ENCODE data around the gene CSF2. TPM values are rescaled to one million over a fixed set of nuclear protein-coding genes. Genes with fewer than 3 reads are reported as not detected.

Gene CSF2
- total RNA-seq, result not detected
- long read RNA-seq, result 0 reads

DNA sequence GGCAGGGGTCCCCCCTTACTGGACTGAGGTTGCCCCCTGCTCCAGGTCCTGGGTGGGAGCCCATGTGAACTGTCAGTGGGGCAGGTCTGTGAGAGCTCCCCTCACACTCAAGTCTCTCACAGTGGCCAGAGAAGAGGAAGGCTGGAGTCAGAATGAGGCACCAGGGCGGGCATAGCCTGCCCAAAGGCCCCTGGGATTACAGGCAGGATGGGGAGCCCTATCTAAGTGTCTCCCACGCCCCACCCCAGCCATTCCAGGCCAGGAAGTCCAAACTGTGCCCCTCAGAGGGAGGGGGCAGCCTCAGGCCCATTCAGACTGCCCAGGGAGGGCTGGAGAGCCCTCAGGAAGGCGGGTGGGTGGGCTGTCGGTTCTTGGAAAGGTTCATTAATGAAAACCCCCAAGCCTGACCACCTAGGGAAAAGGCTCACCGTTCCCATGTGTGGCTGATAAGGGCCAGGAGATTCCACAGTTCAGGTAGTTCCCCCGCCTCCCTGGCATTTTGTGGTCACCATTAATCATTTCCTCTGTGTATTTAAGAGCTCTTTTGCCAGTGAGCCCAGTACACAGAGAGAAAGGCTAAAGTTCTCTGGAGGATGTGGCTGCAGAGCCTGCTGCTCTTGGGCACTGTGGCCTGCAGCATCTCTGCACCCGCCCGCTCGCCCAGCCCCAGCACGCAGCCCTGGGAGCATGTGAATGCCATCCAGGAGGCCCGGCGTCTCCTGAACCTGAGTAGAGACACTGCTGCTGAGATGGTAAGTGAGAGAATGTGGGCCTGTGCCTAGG is at the start of gene CSF2:
CSF2 (plus strand) TSS at position 559 of the 783 bp plus-strand sequence; CDS start at position 594, 35 bp downstream.
- no peak for DNase-seq (ENCODE audit: low spot score)

DNA sequence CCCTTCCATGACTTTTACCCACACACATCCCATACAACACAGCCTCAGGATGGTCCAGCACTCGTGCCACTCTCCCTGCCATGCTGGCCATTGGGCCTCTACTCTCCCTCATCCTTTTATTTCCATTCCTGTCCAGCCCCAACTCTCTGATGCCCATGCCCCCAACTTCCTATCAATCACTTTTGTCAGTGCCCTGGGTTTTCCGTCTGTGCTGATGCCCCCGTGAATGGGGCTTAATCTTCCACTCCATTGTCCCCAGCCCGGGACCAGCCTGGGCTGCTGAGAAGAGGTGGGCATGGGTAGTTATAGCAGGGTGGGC is 49.5 kb upstream of the CSF2 start:
- peak; percentile 67 for DNase-seq (ENCODE audit: low spot score)

DNA sequence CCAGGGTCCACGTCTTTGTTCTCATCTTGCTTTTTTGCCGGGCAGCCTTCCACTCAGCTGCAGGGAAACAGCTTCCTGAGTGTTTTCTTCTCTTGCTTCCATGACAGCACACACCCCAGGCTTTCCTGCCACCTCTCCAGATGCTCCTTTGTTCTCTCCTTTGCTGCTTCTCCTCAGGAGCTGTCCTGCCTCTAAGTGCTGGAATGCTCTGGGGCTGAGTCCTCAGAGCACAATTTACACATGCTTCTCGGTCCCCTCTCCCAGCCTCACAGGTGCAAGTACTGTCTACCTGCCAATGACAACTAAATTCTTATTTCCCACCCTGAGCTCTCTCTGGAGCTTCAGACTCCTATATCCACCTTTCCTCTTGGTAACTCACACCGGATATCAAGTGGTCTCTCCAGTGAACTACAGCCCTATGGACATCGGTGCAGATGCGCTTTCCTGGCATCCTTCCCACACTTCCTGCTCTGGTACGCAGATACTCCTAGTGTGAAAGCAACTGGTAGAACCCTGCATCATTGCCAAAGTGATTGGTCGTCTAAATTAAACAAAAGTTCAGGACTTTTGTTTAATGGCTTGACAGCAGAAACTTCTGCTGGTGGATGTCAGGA is 48.7 kb upstream of the CSF2 start:
- DNase-seq (ENCODE audit: low spot score), result peak; percentile 24

DNA sequence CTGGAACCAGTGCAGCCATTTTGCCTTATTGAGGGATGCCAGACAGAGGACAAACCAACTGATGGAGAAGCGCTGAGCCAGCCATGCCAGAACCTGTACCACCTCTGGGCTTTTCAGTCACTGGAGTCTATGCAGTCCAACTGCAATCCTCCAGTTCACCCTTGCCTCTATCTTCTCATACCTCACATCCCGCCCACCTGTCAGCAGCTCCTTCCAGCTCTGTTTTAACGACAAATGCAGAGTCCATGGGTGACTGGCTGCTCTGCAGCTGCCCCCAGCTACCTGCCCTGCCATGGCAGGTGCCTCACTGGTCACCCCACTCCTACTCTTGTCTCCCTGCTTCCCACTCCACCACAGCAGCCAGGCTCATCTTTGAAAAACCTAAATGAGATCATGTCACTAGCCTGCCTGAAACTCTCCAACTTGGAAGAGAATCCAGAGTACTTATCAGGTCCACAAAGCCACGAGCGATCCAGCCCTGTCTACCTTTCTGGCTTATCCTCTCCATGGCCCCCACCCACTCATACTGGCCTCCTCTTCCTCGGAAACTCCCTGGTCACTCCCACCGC is 48.1 kb upstream of the CSF2 start:
- DNase-seq (ENCODE audit: low spot score), result peak; percentile 77

DNA sequence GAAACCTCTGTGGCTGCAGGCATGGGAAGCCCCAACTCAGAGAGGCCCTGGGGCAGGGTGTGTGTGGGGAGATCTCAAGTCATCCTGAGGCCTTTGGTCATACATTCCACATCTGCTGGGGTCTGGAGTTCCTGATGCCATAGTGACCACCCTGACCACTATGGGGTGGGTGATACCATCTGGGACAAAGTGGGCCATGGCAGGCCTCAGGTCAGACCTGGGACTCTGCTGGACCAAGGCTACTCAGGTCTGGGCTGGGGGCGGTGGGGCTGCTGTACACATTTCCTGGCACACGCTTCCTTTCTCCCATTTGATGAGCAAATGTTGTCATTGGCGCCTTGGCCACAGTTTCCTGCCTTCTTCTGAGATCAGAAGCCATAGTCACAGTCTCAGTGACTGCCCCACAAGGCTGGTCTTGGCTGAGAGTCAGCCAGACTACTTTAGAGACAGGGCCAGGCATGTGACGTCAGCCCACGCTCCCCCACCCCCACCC is 47.0 kb upstream of the CSF2 start:
- DNase-seq (ENCODE audit: low spot score), result peak; percentile 72

DNA sequence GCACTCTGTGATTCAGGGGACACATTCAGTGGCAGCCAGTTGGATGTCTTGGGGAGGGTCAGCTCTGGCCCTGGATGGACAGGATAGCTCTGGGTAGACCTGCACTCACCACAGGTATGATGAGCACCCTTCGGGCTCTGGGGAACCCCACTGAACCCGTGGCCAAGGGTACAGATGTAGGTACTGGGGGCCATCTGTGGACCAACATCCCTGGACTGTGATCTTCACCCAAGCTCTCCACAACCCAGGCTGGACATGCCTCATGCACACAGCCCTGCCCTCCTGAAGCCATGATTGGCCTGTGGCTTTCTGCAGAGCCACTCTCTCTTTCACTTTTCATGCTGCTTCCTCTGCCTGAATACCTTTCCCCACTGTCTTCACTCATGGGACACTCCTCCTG is 46.6 kb upstream of the CSF2 start:
- DNase-seq (ENCODE audit: low spot score), result peak; percentile 77

DNA sequence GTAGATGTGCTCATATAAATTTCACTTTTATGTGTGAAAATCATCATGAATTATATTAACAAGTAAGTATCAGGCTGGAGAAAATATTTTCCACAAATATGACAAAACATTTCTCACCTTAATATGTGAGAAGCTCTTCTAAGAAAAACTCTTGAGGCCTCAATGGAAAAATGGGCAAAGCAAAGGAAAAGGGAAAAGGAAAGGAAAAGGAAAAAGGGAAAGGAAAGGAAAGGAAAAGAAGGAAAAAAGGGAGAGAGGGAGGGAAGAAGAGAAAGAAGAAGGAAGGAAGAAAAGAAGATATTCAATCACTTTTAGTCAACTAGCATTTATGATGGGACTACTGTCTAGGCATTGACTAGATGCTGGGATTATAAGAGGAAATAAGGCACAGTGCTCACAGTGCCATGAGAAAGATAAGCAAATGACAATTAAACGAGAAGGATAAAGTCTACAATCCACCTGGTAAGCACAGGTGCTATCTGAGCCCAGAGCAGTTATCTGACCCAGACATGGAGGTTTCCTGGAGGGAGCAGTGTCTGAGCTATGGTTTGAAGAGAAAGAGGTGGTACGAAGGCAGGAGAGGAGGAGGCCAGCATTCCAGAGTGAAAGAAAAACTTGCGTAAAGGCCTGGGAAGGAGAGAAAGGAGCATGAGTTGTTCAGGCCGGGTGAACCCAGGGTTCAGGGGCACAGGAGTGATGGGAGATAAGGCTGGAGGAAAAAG is 43.8 kb upstream of the CSF2 start:
- DNase-seq (ENCODE audit: low spot score), result no peak

DNA sequence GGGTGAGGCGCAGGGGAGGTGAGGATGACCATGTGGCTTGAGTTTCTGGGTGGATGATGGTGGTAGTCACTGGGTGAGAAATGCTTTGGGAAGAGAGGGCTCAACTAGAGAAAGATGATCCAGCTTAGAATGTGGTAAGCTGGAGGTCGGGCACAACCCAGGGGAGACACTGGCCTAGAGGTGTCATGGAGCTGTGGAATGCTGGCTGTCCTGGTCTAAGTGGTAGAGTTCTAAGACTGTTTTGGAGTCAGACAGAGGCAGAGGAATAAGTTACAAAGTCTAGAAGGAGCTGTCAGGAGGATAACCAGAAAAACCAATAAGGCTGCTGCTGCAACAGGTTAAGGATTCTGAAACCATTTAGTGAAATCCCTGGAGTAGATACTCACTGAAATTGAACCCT is 43.0 kb upstream of the CSF2 start:
- DNase-seq (ENCODE audit: low spot score), result no peak

DNA sequence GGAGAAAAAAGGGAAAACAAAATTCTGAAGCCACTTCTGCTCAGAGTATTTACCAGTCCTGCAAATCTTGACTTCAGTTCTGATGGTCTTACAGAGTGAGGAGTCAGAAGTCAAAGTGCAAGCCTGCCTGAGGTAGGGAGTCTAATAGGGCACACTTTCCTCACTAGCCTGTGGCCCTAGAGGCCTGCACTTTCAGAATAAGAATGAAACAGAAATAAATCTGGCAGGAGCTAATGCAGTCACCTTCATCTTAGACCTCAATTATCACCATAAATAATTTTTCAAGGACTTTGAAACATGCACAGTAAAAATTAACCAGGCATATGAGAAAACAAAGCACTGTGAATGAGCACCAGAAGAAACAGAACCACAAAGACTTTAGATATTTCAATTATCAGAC is 41.4 kb upstream of the CSF2 start:
- DNase-seq (ENCODE audit: low spot score), result peak; percentile 35

DNA sequence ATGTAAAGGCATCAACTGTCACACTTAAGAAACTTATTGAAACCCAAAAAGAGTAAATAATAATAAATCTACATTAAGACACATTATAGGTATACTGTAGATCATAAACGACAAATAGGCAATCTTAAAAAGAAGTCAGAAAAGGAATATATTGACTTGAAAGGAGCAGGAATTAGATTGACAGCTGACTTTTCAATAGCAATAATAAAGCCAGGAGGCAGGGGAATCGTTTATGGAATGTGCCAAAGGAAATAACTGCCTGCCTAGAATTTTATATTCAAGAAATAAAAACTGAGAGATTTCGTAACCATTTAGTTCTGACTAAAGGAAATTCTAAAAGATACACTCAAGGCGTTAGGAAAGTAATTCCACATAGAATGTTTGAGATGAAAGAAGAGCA is 40.5 kb upstream of the CSF2 start:
- no peak for DNase-seq (ENCODE audit: low spot score)

DNA sequence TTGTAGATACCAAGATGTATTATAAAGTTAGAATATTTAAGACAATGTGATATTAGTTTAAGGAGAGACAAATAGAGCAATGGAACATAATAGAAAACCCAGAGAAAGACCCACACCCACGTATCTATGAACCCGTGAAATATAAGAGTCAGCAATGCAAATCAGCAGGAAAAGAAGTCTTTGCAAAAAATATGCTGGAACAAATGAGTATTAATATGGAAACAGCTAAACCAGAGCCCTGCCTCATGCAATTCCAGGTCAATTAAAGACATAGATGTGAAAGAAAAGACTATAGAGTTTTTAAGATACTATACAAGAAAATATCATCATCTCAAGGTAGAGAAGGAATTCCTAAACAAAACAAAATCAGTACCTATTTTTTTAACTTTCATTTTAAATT is 36.2 kb upstream of the CSF2 start:
- no peak for DNase-seq (ENCODE audit: low spot score)

DNA sequence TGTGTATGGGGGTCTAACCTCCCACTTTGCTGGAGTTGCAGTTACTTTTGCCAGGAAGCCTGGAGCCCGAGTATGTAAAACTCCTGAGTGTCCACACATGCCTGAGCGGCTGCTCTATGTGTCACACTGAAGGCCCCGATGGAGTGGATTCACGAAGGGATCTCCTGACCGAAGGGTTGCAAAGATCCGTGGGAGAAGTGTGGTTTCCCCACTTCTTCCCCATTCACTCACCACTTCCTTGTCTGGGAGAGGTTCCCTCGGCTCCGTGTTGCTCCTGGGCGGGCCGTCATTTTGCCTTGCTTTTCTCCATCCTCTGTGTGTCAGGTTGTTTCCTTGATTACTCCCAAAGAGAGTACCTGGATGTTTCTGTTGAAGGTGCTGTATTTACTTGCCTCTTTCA is 29.4 kb upstream of the CSF2 start:
- peak; percentile 53 for DNase-seq (ENCODE audit: low spot score)

DNA sequence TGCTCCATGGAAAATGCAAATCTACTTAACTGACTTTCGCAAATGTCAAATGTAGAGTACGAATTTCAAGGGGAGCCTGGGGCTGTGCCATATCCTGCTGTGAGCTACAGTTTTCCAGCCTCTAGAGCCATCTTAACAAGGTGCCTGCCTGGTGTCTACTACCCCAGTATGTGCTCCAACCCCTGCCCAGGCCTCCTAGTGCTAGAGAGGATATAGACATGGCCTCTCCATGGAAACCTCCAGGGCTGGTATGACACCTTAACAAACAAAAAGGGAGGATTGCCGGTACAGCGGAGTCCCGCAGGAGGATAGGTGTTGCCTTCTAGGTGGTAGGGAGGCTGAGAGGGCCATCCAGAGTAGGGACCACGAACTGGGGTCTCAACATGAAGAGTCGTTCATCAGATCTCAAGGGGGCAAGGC is 26.7 kb upstream of the CSF2 start:
- DNase-seq (ENCODE audit: low spot score), result peak; percentile 43

DNA sequence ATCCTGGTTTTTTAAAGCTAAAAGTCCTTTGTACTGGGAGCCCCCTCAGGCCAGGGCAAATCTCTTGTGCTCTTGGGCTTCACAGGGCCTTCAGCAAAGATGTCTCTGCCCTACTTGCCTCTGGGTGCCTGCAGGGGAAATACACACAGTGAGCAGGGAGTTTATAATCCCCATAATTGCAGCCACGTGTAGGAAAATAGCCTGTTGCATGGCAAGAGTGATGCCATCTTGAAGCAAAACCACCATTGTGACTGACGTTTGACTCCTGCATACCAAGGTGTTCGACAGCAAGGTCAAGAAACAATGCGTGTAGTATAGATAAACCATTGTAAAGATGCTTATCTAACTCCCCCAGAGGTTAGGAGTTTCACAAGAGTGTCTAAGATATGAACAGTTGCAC is 24.5 kb upstream of the CSF2 start:
- peak; percentile 18 for DNase-seq (ENCODE audit: low spot score)

DNA sequence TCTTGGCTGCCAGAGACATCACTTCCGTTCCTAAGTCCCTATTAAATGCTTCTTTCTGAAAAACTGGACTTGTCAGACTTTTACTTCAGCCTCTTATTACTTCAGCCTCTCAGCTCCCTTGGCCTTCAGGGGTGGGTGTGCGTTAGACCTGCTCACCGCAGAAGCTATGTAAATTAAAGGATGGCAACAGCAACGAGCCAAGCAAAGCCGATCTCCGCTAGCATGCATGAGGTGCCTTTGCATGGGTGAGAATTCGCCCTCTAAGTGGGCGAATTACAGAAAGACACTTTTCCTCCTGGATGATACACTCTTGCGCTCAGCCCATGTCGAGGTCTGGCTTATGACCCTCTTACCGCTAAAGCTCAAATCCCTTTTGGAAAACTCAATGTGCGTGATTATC is 24.0 kb upstream of the CSF2 start:
- DNase-seq (ENCODE audit: low spot score), result peak; percentile 12

DNA sequence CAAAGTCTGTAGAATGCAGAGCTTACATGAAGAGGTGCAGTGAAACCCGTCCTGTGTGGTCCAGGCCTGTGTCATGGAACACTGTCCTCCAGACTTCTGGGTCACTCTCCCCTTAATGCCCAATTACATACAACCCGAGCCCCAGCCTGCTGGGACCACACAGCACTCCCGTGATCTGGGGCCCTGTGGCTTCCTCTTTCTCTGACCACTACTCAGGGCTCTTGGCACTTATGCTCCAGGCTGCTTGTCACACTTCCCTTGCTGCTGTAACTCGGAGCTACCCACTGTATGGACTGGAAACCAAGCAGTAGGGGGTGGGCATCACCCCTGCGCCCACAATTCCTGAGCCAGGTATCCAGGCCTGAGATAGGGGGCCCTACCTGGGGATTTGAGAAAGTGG is 23.5 kb upstream of the CSF2 start:
- DNase-seq (ENCODE audit: low spot score), result peak; percentile 73

DNA sequence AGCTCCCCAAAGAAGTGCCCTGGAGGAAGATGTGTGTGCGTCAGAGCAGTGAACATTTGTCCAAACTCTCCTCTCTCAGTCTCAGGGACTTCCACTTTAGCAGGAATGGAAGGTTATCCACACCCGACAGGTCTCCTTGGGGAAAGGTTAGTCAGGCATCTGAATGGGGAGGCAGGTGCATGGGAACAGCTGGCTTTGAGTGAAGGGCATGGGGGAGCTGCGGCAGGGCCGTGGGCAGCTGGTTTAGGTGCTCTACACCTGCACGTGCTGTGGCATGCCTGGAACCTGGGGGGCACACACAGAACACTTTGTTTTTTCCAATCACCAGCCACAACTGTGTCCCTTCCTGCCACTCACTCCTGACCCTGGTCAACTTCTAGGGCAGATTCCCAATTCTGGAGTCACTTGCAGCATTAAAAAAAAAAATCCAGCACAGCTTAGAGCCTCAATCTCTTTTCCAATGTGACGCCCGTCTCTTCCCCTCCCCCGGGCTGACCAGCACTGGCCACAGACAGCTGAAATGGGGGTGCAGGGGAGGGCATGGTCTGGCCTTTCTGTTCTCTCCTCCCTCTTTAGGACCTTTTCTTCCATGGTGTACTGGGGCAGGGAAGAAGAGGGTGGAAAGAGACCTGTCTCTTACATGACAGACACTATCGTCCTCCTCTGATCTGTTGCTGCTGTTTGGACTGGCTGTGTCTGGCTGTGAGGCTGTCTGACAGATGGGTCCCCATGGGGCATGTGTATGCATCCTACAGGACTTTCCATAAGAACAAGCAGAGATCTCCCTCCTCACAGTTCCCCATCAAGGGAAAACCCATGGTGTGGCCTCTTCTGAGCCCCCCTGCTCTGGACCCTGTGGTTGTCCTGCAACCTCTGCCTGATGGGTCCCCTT is 22.7 kb upstream of the CSF2 start:
- DNase-seq (ENCODE audit: low spot score), result peak; percentile 64

DNA sequence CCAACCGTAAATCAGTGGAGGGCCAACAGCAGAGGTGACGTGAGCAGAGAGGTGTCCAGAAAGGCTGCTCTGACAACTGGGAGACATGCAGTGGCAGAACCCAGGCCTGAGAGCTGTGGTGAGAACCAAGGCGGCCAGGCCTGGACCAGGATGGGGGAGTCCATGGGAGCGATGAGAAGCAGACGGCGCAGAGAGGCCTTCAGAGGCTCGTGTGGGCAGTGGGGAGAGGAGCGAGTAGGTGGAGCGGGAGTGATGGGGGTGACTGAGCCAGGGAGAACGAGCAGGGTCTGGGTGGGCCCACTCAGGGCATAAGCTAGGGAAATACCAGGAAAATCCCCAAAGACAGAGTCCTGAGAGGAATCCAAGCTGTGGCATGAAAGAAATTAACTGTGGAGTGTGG is 21.1 kb upstream of the CSF2 start:
- peak; percentile 73 for DNase-seq (ENCODE audit: low spot score)

DNA sequence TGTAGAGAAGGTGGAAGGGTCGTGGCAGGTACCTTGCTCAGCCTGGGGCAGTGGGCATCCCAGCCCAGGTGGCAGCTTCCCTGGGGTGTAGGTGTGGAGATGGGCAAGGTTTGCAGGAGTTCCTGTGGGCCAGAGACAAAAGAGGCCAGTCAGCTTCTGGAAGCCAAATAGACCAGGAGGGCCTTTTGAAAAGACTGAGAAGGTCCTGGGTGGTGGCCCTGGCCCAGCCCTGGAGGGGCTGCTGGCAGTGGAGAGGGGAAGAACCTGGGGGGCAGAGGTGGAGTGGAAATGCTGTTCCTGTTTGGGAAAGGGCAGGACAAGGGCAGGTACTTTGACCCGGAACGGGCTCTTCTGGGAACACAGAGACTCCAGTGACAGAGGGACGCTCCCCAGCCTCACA is 20.1 kb upstream of the CSF2 start:
- DNase-seq (ENCODE audit: low spot score), result peak; percentile 83

DNA sequence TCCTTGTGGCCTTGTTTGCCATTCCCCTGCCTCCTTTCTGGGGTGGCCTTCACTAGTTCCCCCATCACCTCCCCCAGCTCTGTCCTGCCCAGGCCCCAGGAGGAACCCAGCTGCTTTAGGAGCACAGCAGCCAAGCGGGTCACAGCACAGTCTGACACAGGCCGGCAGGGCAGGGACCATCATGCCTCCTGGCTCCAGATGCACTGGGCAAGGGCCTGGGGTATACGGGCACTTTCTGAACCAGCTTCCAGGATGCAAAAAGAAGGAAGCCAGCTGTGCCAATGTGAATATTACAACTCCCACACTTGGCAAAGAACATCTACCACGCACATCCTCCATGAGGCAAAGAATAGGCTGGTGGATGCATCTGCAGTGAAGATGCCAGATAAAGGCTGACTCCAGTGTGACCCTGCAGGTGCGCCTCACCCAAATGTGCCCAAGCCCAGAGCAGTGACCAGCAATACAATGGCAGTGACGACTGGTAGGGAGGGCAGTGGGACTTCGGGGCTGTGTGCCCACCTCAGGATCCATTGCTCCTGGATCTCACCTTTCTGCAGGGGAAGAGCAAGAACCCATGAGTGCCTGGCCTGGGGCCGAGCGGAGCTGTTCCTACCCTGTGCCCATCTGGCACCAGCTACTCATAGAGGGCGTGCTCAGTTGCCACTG is 19.4 kb upstream of the CSF2 start:
- peak; percentile 73 for DNase-seq (ENCODE audit: low spot score)

Data from mesenteric fat pad (tissue), 1 donor.